GM23338 (cell line): ENCODE data around the gene USP48. TPM values are rescaled to one million over a fixed set of nuclear protein-coding genes. Genes with fewer than 3 reads are reported as not detected.

Experiments used
- ATAC-seq: fragments of 200-7000 bp; cut with Tn5 transposase; 3 replicates; pipeline ENCODE4 v1.9.1; 2020
- DNase-seq: peaks from one replicate; pipeline ENCODE4 v3.0.0-alpha.2; 2015; ENCODE audit warnings: low spot score
- H2AFZ ChIP-seq: fragments of 200-600 bp; sonication (generic); 2 replicates; pipeline ENCODE4 v1.8.0; 2016; ENCODE audit warnings: antibody characterized with exemption, mild to moderate bottlenecking, moderate library complexity
- H3F3A ChIP-seq: fragments of 200-600 bp; sonication (generic); replicated peaks from 2 replicates; pipeline ENCODE4 v1.8.0; 2017; ENCODE audit warnings: antibody characterized with exemption, mixed run types, low read depth
- H3K27ac ChIP-seq: fragments of 200-600 bp; sonication (generic); 2 replicates; pipeline ENCODE4 v1.6.1; 2016; ENCODE audit warnings: low read depth
- H3K27me3 ChIP-seq: fragments of 200-600 bp; sonication (generic); 2 replicates; pipeline ENCODE4 v1.8.0; 2016; ENCODE audit warnings: mild to moderate bottlenecking, mixed run types, moderate library complexity; ENCODE audit not compliant: insufficient read depth
- H3K36me3 ChIP-seq: fragments of 200-600 bp; sonication (generic); 2 replicates; pipeline ENCODE4 v1.8.0; 2016; ENCODE audit warnings: mild to moderate bottlenecking; ENCODE audit not compliant: insufficient read depth
- H3K4me1 ChIP-seq: fragments of 200-600 bp; sonication (generic); 2 replicates; pipeline ENCODE4 v1.8.0; 2016; ENCODE audit warnings: mild to moderate bottlenecking, moderate library complexity; ENCODE audit not compliant: insufficient read depth
- H3K4me2 ChIP-seq: fragments of 200-600 bp; sonication (generic); 2 replicates; pipeline ENCODE4 v1.7.1; 2017; ENCODE audit warnings: mixed run types
- H3K4me3 ChIP-seq: fragments of 200-600 bp; sonication (generic); 2 replicates; pipeline ENCODE4 v1.6.1; 2016; ENCODE audit warnings: mixed run types
- H3K79me2 ChIP-seq: fragments of 200-600 bp; sonication (generic); replicated peaks from 2 replicates; pipeline ENCODE4 v1.8.0; 2017; ENCODE audit warnings: mild to moderate bottlenecking; ENCODE audit not compliant: insufficient read depth
- H3K9me2 ChIP-seq: fragments of 200-600 bp; sonication (generic); 2 replicates; pipeline ENCODE4 v1.8.0; 2017; ENCODE audit not compliant: insufficient read depth
- H4K20me1 ChIP-seq: fragments of 200-600 bp; sonication (generic); replicated peaks from 2 replicates; pipeline ENCODE4 v1.8.0; 2017; ENCODE audit warnings: mild to moderate bottlenecking; ENCODE audit not compliant: insufficient read depth
- H3K27ac Mint-ChIP-seq: 2 replicates; pipeline ENCODE4 v1.8.0; 2020; ENCODE audit warnings: inconsistent platforms, mild to moderate bottlenecking, moderate library complexity, mixed read lengths
- H3K27me3 Mint-ChIP-seq: 3 replicates; pipeline ENCODE4 v1.8.0; 2022; ENCODE audit warnings: low read depth, mild to moderate bottlenecking, moderate library complexity, mixed read lengths, inconsistent platforms; ENCODE audit not compliant: insufficient read depth, poor library complexity
- H3K36me3 Mint-ChIP-seq: 3 replicates; pipeline ENCODE4 v1.8.0; 2021; ENCODE audit warnings: low read depth, mild to moderate bottlenecking, inconsistent platforms, moderate library complexity, mixed read lengths
- H3K4me1 Mint-ChIP-seq: 3 replicates; pipeline ENCODE4 v1.8.0; 2020; ENCODE audit warnings: mild to moderate bottlenecking, inconsistent platforms, mixed read lengths
- H3K4me3 Mint-ChIP-seq: 3 replicates; pipeline ENCODE4 v1.8.0; 2021; ENCODE audit warnings: moderate library complexity, mild to moderate bottlenecking, inconsistent platforms, mixed read lengths
- H3K9me3 Mint-ChIP-seq: 3 replicates; pipeline ENCODE4 v1.8.0; 2020; ENCODE audit warnings: moderate library complexity, mild to moderate bottlenecking, inconsistent platforms, mixed read lengths
- CREB1 ChIP-seq: fragments of 250-450 bp; sonication (Bioruptor Pico); IDR thresholded peaks from 2 replicates; pipeline ENCODE4 v1.5.0; 2020; ENCODE audit warnings: low read depth, mild to moderate bottlenecking, moderate library complexity
- CTCF ChIP-seq, 2 experiments: fragments of 200-600 bp in 1 of 2; sonication (generic) in 1 of 2; conservative IDR thresholded peaks; 2 replicates each; pipeline versions ENCODE4 v1.5.1 to v1.6.1; 2016 to 2017; ENCODE audit warnings: antibody characterized with exemption in 2 of 2, low read depth in 2 of 2, mild to moderate bottlenecking in 2 of 2, moderate library complexity in 1 of 2
- EZH2 ChIP-seq: fragments of 200-600 bp; sonication (generic); IDR thresholded peaks from one replicate; pipeline ENCODE4 v1.8.0; 2017; ENCODE audit warnings: antibody characterized with exemption, mild to moderate bottlenecking, low read depth; ENCODE audit not compliant: unreplicated experiment
- EZH2phosphoT487 ChIP-seq: fragments of 200-600 bp; sonication (generic); IDR thresholded peaks from one replicate; pipeline ENCODE4 v1.8.1; 2018; ENCODE audit warnings: antibody characterized with exemption; ENCODE audit not compliant: unreplicated experiment
- JUNB ChIP-seq: IDR thresholded peaks from one replicate; pipeline ENCODE4 v1.6.1; 2016; ENCODE audit warnings: antibody characterized with exemption; ENCODE audit not compliant: unreplicated experiment
- NANOG ChIP-seq: IDR thresholded peaks from 2 replicates; pipeline ENCODE4 v1.6.1; 2016; ENCODE audit warnings: antibody characterized with exemption, borderline replicate concordance
- POLR2AphosphoS5 ChIP-seq: IDR thresholded peaks from 2 replicates; pipeline ENCODE4 v1.6.1; 2016; ENCODE audit warnings: antibody characterized with exemption, low read depth
- STAT1 ChIP-seq: IDR thresholded peaks from one replicate; pipeline ENCODE4 v1.6.1; 2016; ENCODE audit warnings: antibody characterized with exemption; ENCODE audit not compliant: unreplicated experiment
- ZNF114 ChIP-seq: fragments of 250-450 bp; sonication (Bioruptor Pico); IDR thresholded peaks from 2 replicates; pipeline ENCODE4 v1.5.0; 2020; ENCODE audit warnings: mild to moderate bottlenecking, moderate library complexity
- ZNF331 ChIP-seq: fragments of 250-450 bp; sonication (Bioruptor Pico); IDR thresholded peaks from 2 replicates; pipeline ENCODE4 v1.5.0; 2020; ENCODE audit warnings: low read depth, mild to moderate bottlenecking, moderate library complexity
- polyA plus RNA-seq: library from polyadenylated mRNA; unstranded; fragments of >200 nt; fragmentation: Nextera tagmentation; extraction: Ambion mirVana; gene quantifications from 2 replicates; pipeline ENCODE4 v1.2.1, GENCODE V29; 2016
- total RNA-seq: library from RNA; depleted of rRNA; stranded (reverse); fragments of >200 nt; shearing (Covaris generic); gene quantifications from 2 replicates; pipeline ENCODE4 v1.2.3, GENCODE V29; 2014
- TF ChIP-seq, protein P1 (sequence below): IDR thresholded peaks from 2 replicates; pipeline ENCODE4 v1.6.1; 2016; ENCODE audit warnings: antibody characterized with exemption
- TF ChIP-seq, protein P2 (sequence below): fragments of 250-450 bp; sonication (Bioruptor Pico); IDR thresholded peaks from 2 replicates; pipeline ENCODE4 v1.5.0; 2020; ENCODE audit warnings: mild to moderate bottlenecking, moderate library complexity
- TF ChIP-seq, protein P3 (sequence below): IDR thresholded peaks from one replicate; pipeline ENCODE4 v1.6.1; 2018; ENCODE audit warnings: antibody characterized with exemption; ENCODE audit not compliant: unreplicated experiment

The USP48 gene
- total and polyA plus RNA-seq, 2 experiments from 2014 or later: 85.9 to 151 TPM

DNA sequence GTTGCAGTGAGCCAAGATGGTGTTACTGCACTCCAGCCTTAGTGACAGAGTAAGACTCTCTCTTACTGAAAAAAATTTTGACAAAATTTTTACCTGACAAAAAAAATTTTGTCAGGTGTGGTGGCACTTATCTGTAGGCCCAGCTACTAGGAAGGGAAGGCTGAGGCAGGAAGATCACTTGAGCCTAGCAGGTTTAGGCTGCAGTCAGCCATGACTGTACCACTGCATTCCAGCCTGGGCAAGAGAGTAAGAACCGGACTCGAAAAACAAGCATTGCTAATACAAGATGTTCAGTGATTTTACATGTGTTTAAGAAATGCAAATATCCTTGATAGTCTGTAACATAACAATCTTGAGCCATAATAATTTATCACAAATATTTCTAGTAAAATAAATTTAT is 46.9 kb downstream of the USP48 start:
- ATAC-seq: no peak
- H3K27ac ChIP-seq: no peak overlapping the region
- TF ChIP-seq, protein P1, sequence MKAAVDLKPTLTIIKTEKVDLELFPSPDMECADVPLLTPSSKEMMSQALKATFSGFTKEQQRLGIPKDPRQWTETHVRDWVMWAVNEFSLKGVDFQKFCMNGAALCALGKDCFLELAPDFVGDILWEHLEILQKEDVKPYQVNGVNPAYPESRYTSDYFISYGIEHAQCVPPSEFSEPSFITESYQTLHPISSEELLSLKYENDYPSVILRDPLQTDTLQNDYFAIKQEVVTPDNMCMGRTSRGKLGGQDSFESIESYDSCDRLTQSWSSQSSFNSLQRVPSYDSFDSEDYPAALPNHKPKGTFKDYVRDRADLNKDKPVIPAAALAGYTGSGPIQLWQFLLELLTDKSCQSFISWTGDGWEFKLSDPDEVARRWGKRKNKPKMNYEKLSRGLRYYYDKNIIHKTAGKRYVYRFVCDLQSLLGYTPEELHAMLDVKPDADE: no peak
- no peak for TF ChIP-seq EZH2phosphoT487
- TF ChIP-seq CTCF (conservative IDR thresholded peaks at IDR 0.05; ENCODE audit: low read depth in 2 of 2): no peak
- TF ChIP-seq, protein P2, sequence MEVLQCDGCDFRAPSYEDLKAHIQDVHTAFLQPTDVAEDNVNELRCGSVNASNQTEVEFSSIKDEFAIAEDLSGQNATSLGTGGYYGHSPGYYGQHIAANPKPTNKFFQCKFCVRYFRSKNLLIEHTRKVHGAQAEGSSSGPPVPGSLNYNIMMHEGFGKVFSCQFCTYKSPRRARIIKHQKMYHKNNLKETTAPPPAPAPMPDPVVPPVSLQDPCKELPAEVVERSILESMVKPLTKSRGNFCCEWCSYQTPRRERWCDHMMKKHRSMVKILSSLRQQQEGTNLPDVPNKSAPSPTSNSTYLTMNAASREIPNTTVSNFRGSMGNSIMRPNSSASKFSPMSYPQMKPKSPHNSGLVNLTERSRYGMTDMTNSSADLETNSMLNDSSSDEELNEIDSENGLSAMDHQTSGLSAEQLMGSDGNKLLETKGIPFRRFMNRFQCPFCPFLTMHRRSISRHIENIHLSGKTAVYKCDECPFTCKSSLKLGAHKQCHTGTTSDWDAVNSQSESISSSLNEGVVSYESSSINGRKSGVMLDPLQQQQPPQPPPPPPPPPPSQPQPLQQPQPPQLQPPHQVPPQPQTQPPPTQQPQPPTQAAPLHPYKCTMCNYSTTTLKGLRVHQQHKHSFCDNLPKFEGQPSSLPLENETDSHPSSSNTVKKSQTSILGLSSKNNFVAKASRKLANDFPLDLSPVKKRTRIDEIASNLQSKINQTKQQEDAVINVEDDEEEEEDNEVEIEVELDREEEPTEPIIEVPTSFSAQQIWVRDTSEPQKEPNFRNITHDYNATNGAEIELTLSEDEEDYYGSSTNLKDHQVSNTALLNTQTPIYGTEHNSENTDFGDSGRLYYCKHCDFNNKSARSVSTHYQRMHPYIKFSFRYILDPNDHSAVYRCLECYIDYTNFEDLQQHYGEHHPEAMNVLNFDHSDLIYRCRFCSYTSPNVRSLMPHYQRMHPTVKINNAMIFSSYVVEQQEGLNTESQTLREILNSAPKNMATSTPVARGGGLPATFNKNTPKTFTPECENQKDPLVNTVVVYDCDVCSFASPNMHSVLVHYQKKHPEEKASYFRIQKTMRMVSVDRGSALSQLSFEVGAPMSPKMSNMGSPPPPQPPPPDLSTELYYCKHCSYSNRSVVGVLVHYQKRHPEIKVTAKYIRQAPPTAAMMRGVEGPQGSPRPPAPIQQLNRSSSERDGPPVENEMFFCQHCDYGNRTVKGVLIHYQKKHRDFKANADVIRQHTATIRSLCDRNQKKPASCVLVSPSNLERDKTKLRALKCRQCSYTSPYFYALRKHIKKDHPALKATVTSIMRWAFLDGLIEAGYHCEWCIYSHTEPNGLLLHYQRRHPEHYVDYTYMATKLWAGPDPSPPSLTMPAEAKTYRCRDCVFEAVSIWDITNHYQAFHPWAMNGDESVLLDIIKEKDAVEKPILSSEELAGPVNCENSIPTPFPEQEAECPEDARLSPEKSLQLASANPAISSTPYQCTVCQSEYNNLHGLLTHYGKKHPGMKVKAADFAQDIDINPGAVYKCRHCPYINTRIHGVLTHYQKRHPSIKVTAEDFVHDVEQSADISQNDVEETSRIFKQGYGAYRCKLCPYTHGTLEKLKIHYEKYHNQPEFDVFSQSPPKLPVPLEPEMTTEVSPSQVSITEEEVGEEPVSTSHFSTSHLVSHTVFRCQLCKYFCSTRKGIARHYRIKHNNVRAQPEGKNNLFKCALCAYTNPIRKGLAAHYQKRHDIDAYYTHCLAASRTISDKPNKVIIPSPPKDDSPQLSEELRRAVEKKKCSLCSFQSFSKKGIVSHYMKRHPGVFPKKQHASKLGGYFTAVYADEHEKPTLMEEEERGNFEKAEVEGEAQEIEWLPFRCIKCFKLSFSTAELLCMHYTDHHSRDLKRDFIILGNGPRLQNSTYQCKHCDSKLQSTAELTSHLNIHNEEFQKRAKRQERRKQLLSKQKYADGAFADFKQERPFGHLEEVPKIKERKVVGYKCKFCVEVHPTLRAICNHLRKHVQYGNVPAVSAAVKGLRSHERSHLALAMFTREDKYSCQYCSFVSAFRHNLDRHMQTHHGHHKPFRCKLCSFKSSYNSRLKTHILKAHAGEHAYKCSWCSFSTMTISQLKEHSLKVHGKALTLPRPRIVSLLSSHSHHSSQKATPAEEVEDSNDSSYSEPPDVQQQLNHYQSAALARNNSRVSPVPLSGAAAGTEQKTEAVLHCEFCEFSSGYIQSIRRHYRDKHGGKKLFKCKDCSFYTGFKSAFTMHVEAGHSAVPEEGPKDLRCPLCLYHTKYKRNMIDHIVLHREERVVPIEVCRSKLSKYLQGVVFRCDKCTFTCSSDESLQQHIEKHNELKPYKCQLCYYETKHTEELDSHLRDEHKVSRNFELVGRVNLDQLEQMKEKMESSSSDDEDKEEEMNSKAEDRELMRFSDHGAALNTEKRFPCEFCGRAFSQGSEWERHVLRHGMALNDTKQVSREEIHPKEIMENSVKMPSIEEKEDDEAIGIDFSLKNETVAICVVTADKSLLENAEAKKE (CRISPR knock-in tag): no peak
- no peak for TF ChIP-seq POLR2AphosphoS5
- no peak for TF ChIP-seq ZNF114 (CRISPR knock-in tag)
- TF ChIP-seq, protein P3, sequence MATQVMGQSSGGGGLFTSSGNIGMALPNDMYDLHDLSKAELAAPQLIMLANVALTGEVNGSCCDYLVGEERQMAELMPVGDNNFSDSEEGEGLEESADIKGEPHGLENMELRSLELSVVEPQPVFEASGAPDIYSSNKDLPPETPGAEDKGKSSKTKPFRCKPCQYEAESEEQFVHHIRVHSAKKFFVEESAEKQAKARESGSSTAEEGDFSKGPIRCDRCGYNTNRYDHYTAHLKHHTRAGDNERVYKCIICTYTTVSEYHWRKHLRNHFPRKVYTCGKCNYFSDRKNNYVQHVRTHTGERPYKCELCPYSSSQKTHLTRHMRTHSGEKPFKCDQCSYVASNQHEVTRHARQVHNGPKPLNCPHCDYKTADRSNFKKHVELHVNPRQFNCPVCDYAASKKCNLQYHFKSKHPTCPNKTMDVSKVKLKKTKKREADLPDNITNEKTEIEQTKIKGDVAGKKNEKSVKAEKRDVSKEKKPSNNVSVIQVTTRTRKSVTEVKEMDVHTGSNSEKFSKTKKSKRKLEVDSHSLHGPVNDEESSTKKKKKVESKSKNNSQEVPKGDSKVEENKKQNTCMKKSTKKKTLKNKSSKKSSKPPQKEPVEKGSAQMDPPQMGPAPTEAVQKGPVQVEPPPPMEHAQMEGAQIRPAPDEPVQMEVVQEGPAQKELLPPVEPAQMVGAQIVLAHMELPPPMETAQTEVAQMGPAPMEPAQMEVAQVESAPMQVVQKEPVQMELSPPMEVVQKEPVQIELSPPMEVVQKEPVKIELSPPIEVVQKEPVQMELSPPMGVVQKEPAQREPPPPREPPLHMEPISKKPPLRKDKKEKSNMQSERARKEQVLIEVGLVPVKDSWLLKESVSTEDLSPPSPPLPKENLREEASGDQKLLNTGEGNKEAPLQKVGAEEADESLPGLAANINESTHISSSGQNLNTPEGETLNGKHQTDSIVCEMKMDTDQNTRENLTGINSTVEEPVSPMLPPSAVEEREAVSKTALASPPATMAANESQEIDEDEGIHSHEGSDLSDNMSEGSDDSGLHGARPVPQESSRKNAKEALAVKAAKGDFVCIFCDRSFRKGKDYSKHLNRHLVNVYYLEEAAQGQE: no peak
- no peak for TF ChIP-seq NANOG
- TF ChIP-seq ZNF331 (CRISPR knock-in tag): no peak
- TF ChIP-seq JUNB: no peak
- no peak for TF ChIP-seq CREB1 (CRISPR knock-in tag)
- no peak for TF ChIP-seq EZH2
- TF ChIP-seq STAT1: no peak
- H3K4me1 ChIP-seq: no peaks in the 10 kb centered on the region
- peaks cover 19% of the 10 kb centered on the region; the same call in 1 of the 2 replicates for H3K36me3 ChIP-seq
- no peaks in the 10 kb centered on the region; the same call in 1 of the 2 replicates for H4K20me1 ChIP-seq
- Mint-ChIP-seq H3K4me3 (no peak overlapping the region), H3K27ac (no peak overlapping the region), H3K9me3 (no peaks in the 10 kb centered on the region), H3K4me1 (no peaks in the 10 kb centered on the region), H3K27me3 (peaks cover 6% of the 10 kb centered on the region), H3K36me3 (peaks cover 37% of the 10 kb centered on the region)
- H3K79me2 ChIP-seq: no peaks in the 10 kb centered on the region; the same call in none of the 2 replicates
- no peak for DNase-seq
- H3K4me3 ChIP-seq: no peak overlapping the region
- no peaks in the 10 kb centered on the region for H3F3A ChIP-seq
- no peaks in the 10 kb centered on the region for H3K27me3 ChIP-seq
- no peaks in the 10 kb centered on the region for H3K9me2 ChIP-seq
- H2AFZ ChIP-seq: no peak overlapping the region
- no peak overlapping the region for H3K4me2 ChIP-seq
